ENCODE measurements around the gene KLHL41.
"Not testable (repeated sequence)": the region's sequence is repeated elsewhere in the genome, so short reads cannot be mapped to it uniquely, and the experiment has no call there.

Gene KLHL41

DNA sequence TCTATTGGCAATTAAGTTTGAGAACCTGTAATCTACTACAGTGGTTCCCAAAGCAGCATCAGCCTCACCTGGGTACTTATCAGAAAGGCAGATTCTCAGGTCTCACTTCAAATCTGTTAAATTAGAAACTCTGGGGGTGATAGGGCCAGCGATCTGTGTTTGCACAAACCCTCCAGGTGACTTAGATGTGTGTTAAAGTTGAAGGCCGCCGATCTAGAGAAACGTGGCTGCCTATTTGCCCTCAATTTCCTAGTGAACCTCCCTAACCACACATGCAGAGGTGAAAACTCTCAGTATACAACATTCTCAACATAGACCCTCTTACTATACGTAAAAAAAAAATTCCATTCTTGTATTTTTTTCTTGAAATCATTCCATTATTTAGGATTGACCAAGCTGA, 14.2 kb downstream of the KLHL41 start:
- no peak for TF ChIP-seq ZNF274 (IDR thresholded peaks at IDR 0.05; ENCODE audit: low read depth, low read length)
- H3K4me3 ChIP-seq (ENCODE audit: low read length), result no peak overlapping the region

DNA sequence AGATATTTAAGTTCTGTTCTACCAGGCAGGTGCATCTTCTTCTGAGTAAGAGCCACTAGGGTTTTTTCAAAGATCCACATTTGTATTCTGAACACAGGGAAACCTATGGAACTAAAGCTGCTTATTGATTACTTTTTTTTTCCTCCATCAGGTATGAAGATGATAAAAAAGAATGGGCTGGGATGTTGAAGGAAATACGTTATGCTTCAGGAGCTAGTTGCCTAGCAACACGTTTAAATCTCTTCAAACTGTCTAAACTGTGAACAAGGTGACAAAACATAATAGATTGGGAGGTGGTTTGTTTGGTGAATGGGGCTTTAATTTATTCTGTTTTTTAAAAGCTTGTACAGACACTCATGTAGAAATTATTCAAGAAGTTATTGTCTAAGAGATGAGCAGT, 15.9 kb downstream of the KLHL41 start:
- TF ChIP-seq ZNF274 (IDR thresholded peaks at IDR 0.05; ENCODE audit: low read depth, low read length), result no peak
- no peak overlapping the region for H3K4me3 ChIP-seq (ENCODE audit: low read length)

DNA sequence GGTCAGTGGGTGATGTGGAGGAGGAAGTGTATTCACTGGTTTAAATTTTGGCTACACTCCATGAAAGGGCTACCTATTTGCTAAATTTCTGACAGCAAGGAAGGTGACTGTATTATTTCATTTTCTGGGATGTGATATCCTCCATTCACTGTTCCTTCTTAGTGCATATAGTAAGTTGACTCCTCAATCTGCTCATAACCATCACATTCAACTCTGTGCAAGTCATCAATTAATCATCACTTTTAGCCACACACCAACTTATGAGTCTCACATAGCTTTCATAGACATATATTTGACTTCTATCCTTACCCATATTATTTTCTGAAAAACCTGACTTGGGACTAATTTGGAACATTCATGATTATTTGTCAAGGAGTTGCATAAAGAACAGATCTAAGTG, 16.9 kb downstream of the KLHL41 start:
- no peak for TF ChIP-seq ZNF274 (IDR thresholded peaks at IDR 0.05; ENCODE audit: low read depth, low read length)
- H3K4me3 ChIP-seq (ENCODE audit: low read length), result no peak overlapping the region

DNA sequence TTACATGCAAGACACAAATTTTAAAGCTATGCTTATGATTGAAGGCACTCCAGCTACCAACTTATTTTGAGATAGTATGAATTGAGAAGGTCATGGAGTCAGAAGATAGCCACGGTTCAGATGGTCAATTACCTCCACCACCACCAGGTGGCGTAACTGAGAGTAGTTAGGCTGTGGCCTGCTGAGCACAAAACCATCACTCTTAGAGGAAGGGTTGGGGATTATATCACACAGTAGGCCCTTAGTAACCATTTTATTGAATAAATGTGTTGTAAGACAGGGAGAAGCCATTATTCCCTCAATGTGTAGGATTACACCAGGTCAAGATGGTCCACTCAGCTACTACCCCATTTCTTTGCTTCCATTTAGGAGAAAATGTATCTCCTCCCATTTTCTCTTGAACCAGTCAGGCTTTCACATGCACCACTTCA, 18.8 kb downstream of the KLHL41 start:
- H3K4me3 ChIP-seq (ENCODE audit: low read length), result no peak overlapping the region
- no peak for TF ChIP-seq ZNF274 (IDR thresholded peaks at IDR 0.05; ENCODE audit: low read depth, low read length)

DNA sequence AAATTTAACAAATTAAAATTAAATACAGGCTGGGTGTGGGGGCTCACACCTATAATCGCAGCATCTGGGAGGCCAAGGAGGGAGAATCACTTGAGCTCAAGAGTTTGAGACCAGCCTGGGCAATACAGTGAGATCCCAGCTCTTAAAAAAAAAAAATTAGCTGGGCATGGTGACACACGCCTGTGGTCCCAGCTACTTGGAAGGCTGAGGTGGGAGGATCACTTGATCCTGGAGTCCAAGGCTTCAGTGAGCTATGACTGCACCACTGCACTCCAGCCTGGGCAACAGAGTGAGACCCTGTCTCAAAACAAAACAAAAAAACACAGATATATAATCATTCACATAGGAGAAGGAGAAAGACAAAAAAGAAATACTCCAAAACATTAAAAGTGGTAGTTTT, 30.0 kb downstream of the KLHL41 start:
- H3K4me3 ChIP-seq (ENCODE audit: low read length), result not testable (repeated sequence)

DNA sequence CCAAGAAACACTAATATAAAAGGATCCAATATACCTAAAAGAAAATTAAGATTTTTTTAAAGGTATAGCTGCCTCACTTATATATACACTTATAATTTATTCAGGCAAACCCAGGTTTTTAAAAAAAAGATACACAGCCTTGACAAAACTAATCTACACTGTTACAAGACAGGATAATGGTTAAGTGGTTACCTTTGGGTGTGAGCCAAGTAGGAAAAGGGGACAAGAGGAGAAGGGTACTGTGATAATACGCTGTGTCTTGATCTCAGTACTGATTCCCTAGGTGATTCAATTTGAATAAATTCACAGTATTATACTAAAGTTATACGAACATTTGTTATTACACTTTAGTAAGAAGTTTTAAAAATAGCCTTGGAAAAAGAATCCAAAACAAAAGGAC, 30.6 kb downstream of the KLHL41 start:
- H3K4me3 ChIP-seq (ENCODE audit: low read length), result no peak overlapping the region
- no peak for TF ChIP-seq ZNF274 (IDR thresholded peaks at IDR 0.05; ENCODE audit: low read depth, low read length)

DNA sequence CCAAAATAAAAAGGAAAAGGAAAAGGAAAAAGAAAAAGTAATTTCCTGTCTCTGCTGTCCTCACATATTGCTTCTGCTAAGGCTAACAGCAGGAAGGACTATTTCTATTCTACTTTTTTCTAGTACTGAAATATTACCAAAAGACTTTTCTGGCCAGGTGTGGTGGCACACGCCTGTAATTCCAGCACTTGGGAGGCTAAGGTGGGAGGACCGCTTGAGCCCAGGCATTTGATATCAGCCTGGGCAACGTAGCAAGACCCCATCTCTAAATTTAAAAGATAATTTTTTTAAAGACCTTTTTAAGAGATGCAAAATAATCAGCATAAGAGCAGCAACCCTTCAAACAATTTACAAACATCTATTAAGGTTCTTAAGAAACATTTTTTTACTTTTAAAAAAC, 32.9 kb downstream of the KLHL41 start:
- no peak for TF ChIP-seq ZNF274 (IDR thresholded peaks at IDR 0.05; ENCODE audit: low read depth, low read length)
- no peak overlapping the region for H3K4me3 ChIP-seq (ENCODE audit: low read length)

DNA sequence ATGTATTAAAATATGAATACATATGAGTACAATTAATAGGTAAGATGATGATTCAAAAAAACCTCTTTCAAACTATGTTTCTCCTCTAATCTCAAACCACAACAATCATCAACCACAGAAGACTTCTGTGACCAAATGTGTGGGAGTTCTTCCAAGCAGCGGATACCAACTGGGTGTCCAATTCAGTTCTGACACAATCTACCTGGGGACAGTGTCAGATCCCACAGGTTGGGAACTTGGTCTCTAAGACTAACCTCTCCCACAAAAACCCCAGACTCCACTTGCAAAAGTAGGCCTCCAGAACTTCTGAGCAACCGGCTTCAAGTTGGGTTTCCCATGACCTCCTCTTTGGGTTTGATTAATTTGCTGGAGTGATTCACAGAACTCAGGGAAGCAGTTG, 37.3 kb downstream of the KLHL41 start:
- no peak overlapping the region for H3K4me3 ChIP-seq (ENCODE audit: low read length)
- TF ChIP-seq ZNF274 (IDR thresholded peaks at IDR 0.05; ENCODE audit: low read depth, low read length), result no peak

DNA sequence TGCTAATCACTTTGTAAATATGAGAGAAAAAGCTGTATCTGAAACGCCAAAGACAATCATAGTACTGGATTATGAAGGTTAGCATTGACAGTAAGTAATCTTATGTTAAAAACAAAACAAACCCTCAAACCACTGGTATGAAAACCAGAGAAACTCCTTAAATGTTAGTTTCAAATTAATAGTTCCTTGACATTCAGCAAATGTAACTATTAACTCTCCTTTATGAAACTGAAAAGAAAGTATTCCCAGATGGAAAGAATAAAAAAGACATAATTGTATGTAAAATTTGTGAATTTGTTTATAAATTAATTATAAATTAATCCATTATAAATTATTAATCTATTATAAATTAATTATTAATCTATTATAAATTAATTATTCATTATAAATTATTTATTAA, 51.9 kb downstream of the KLHL41 start:
- TF ChIP-seq ZNF274 (IDR thresholded peaks at IDR 0.05; ENCODE audit: low read depth, low read length), result no peak
- H3K4me3 ChIP-seq (ENCODE audit: low read length), result no peak overlapping the region

DNA sequence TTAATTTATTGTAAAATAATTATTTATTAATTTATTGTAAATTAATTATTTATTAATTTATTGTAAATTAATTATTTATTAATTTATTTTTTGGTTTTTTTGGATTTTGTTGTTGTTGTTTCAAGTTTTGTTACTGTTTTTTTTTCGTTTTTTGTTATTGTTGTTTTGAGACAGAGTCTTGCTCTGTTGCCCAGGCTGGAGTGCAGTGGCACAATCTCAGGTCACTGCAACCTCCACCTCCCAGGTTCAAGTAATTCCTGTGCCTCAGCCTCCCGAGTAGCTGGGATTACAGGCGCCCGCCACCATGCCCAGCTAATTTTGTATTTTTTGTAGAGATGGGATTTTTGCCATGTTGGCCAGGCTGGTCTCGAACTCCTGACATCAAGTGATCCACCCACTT, 52.6 kb downstream of the KLHL41 start:
- not testable (repeated sequence) for H3K4me3 ChIP-seq (ENCODE audit: low read length)

DNA sequence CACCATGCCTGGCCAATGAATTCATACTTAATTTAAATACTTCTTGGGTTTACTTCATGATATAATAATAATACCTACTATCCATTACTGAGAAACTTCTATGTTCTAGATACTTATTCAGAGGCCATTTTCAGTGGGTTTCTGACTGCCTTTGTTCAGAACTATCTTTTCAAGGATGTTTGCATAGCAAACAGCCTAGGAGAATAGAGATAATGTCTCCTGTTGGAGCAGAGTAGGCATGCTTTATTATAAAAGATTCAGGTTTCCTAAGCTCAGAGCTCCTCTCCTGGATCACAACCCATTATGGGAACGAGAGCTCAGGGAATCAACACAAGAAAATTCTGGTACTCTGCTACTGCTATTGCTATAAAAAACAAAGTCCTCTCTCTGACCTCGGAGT, 53.0 kb downstream of the KLHL41 start:
- TF ChIP-seq ZNF274 (IDR thresholded peaks at IDR 0.05; ENCODE audit: low read depth, low read length), result no peak
- no peak overlapping the region for H3K4me3 ChIP-seq (ENCODE audit: low read length)

DNA sequence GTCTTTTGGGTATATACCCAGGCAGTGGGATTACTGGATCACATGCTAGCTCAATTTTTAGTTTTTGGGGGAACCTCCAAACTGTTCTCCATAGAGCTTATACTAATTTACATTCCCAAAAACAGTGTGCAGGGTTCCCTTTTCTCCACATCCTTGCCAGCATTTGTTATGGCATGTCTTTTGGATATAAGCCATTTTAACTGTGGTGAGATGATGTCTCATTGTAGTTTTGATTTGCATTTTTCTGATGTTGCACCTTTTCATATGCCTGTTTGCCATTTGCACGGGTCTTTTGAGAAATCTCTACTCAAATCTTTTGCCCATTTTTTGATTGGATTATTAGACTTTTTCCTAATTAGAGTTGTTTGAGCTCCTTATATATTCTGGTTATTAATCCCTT, 56.2 kb downstream of the KLHL41 start:
- H3K4me3 ChIP-seq (ENCODE audit: low read length), result no peak overlapping the region
- no peak for TF ChIP-seq ZNF274 (IDR thresholded peaks at IDR 0.05; ENCODE audit: low read depth, low read length)

DNA sequence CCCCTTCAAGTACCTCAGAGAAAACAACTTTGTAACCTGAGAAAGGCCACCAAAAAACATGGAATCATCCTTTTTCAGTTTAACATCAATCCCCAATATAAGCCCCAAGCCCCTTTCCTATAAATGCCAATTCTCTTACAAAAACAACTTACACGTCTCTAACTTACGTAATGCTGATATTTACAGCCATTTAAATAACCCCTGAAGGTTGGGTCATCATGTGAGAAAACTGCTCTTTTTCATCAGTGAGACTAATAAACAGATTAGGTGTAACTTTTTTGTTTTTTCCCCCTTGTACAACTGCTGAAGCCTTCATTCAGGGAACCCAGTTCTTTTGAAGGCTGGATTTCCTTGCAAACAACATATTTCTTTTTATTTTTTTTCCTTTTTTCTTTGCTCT, 60.4 kb downstream of the KLHL41 start:
- peak overlapping the region; percentile 18; the same call in 1 of the 2 replicates for H3K4me3 ChIP-seq (ENCODE audit: low read length)
- TF ChIP-seq ZNF274 (IDR thresholded peaks at IDR 0.05; ENCODE audit: low read depth, low read length), result no peak

DNA sequence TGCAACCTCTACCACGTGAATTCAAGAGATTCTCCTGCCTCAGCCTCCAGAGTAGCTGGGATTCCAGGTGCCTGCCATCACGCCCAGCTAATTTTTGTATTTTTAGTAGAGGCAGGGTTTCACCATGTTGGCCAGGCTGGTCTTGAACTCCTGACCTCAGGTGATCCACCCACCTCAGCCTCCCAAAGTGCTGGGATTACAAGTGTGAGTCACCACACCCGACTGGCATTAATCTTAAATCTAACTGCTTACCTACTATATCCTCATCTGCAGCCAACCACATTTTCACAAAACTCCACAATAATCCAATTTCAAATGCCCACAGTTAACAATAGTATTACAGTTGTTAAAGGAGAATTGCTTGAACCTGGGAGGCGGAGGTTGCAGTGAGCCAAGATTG, 61.2 kb downstream of the KLHL41 start:
- not testable (repeated sequence) for H3K4me3 ChIP-seq (ENCODE audit: low read length)

DNA sequence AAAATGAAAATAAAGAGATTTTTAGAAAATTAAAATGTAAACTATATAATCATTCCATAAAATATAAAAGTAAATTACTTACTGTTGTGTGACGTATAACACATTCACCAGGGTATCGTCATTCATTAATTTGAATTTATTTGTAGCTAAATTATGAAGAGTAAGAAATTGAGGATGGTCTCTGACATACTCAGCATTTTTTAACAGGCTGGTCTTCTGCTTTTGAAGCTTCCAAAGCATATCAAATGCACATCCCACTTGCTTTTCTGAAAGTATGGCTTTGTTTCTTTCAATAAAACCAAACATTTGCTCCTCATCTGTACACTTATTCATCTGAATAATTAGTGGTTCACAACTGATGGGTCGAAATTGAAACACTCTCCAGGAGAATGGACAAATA, 62.1 kb downstream of the KLHL41 start:
- H3K4me3 ChIP-seq (ENCODE audit: low read length), result peak overlapping the region; percentile 97; the same call in 1 of the 2 replicates

DNA sequence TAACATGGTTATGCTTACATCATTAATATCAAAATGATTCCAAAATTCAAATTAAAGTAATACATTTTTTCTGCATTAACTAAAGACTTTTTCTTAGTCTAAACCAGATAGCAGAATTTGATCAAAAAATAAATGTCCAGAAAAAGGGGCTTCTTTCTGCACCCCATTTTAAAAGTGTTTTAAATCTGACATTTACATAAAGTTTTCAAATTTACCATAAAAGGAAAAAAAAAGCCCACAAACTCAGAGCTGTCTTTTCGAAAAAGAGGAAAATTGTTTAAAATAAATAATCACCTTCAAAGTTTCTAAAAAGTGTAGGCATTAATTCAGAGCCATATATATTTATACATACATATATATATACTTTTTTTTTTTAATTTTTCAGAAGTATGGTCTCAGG, 62.7 kb downstream of the KLHL41 start:
- peak overlapping the region; percentile 97; the same call in 1 of the 2 replicates for H3K4me3 ChIP-seq (ENCODE audit: low read length)
- no peak for TF ChIP-seq ZNF274 (IDR thresholded peaks at IDR 0.05; ENCODE audit: low read depth, low read length)

More for the DNA sequence above, 62.1 kb downstream of the KLHL41 start:
- TF ChIP-seq ZNF274 (IDR thresholded peaks at IDR 0.05; ENCODE audit: low read depth, low read length), result no peak

DNA sequence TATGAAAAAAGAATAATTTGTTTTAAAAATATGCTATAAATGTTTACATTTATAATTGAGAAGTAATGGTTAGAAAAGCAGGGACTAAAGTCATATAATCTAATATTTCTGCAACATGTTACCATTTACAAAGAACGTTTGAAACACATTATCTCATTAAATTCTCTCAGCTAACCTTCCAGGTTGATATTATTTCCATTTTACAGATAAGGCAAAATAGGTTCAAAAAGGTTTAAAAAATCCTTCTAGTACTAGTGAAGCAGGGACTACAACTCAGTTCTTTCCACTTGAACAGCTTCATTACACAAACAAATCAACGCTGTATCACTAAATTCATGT, 63.3 kb downstream of the KLHL41 start:
- H3K4me3 ChIP-seq (ENCODE audit: low read length), result peak overlapping the region; percentile 97
- no peak for TF ChIP-seq ZNF274 (IDR thresholded peaks at IDR 0.05; ENCODE audit: low read depth, low read length)
